GM04504 (cell line): ENCODE measurements around the gene CD247.

Source experiments
- DNase-seq: peaks from one replicate; pipeline ENCODE4 v3.0.0-alpha.2; 2012; ENCODE audit warnings: low read depth

Gene CD247

DNA sequence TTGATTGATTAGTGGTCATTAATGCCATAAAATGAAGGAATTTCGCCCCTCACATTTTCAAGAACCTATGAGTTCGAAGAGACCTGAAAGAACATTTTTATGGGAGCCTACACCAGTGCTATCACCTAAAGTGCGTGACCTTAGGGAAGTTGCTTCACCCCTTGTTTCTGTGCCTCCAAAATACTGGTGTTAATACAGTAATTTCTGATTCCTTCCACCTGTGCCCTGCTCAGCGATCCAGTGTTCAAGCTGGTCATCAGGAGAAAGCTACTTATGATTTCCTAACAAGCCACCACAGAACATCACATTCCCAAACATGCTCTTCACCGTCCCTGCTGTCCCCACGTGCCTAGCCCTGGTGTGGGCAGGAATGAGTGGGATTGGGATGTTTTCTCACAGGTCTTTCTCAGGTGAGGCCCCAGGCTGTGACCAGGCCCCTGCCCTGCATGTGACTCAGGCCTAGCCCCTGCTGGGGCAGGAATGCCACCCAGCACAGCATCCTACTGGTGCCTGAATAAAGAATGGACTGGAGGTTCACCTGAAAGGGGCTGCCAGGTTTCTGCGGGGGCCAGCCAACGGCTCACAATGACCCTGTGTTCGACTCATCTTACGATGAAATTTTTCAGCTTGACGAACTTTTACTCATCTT is 60.3 kb downstream of the CD247 start:
- DNase-seq = no peak

DNA sequence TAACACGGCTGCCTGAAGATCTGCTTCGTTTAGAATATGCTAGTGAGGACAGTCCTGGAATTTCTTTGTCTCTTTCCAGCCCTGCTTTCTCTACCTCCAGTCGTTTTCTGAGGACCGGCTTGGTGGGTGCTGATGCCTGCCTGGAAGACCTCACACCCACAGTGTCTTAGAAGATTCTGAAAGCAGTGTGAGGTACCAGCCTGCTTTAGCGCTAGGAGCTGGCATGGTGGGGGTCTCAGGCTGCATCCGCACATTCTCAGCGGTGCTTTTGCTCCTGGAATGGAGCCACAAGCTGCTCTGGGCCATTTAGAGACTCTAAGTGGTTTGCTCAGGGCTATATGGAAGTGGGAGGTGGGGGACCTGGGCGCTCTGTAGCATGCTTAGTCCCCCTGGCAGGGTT is 61.4 kb downstream of the CD247 start:
- no peak for DNase-seq

DNA sequence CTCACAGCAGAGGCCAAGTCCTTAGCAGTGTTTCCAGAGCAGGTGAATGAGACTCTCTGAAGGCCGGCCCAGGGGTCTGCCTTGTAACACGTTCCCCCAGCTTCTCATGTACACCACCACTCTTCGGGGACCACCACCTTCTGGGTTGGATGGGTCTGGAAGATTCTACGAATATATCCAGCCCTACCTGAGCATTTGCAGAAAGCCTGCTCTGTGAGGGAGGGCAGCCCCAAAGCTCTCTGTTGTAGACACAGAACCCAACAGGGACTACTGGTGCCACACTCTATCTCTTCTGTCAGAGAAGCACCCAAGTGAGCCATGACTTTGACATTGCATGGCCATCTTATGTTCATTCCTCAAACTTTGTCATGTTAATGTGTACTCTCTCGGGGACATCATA is 61.8 kb downstream of the CD247 start:
- DNase-seq = no peak

DNA sequence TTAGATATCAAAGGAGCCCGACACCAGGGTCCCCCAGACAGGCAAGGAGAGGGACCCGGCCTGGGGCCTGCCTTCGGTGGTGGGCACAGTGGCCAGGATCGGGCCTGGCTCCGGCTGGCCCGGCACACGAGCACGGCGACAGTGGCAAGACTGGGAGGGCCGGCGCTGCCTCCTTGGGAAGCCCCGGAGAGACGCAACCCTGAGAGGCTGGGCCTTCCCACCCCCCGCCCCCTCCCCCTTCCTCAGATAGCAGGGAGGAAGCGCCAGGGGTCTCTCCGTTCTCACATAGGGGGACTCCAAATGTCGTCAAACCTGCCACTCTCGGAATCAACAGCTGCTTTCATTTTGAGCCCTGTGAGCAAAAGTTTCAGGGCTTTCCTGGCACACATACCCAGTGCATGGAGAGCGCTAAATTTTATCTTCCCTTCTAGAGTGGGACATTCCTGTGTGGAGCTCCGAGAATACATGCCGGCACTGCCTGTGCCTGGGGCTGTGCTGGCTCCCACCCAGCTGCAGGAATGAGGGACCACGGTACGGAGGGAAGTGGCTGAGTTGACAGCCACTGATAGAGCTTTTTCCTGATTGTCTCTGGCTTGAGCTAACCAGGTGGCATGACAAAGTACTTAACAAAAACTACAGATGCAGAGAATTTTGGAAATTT is 62.4 kb downstream of the CD247 start:
- DNase-seq = no peak

DNA sequence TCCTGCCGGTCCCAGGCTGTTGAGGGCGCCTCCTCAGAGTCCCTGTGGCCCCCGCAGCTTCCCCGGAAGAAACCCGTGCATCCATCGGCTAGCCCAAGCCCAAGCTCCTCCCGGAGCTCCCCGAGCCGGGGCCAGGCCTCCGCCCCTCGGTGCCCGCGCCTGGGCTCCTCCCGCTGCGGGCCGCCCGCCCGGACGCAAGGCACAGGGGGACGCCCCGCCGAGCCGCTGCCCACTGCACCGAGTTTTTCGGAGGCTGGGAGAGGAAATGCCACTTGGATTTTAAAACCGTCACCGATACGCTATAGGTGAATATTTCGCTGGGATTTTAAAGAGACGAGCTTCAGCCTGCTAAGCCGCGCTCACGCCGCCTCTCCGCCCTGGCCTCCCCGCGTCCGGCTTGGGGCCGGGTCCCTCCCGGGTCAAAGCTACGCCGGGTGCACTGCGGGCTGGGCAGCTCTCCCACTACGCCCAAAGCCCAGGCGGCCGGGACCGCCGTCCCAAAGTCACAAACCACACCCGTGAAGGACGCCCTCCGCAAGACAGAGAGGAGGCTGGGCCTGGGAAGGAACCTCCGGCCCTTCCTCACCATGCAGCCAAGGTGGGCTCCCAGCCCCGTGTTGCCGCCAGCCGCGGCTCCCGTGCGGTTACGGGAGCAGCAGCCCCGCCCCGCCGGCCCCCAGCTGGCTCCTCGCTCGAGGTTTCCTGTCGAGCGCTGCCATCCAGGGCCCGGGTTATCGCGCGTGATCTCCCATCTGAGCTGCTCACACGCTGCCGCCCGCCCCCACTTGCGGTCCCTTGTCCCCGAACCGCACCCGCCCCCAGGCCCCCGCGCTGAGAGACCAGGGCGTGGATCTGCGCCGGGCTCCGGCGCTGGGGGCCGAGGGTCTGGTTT is 63.2 kb downstream of the CD247 start:
- peak; percentile 9 for DNase-seq

DNA sequence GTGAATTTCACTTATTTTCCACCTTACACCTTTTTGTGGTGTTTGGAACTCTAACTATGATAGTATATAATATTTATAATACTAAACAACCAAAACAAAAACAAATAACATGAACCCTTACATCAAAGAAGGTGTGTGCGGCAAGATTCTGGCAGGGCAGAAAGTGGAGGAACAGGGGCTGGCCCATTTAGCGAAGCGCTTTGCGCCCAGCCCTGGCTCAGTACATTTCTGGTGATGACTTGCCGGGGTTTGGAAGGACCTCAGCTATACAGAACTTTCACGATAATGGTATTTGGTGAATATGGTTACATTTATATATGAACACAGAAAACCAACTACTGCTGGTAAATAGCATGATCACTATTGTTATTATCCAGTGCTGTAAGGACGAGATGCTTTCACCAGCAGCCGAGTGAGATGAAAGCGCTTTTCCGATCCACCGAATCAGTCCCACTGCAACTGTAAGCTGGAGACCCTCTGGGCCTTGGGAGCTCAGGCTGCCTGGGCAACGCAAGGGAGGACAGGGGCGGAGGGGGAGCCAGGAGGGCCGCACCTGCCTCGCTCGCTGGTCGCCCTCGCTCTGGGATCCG is 63.9 kb downstream of the CD247 start:
- DNase-seq = no peak

DNA sequence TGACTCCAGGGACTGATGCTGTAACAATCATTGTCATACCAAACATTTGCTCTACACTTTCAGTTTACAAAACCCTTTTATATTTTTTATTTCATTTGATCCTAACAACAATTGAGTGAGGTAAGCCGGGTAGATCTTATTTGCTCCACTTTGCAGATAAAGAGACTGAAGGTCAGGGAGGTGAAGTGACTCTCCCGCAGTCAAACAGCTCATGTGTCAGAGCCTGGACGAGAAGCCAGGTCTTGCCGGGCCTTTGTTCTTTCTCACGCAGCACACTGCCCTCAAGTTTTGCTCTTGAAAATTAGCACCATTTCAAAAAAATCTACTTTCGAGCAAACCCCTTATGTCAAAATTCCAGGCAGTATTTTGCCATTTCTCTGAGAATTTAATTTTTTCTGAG is 65.2 kb downstream of the CD247 start:
- no peak for DNase-seq

DNA sequence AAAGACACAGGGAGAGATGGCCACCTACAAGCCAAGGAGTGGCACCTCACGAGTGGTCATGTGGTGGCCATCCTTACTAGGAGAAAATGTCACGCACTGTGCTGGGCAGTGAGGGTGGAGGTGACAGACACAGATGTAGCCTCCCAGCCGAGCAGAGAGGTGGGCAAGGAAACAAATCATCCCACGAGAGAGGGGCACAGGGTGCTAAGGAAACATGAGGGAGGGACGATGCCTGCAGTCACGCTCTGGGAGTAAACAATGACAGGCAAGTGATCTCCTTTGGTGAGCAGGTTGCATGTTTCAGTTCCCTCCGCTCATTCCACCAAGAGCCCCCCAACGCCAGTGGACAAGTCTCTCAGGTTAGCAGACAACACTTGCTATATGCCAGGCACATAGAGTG is 65.8 kb downstream of the CD247 start:
- DNase-seq = no peak

DNA sequence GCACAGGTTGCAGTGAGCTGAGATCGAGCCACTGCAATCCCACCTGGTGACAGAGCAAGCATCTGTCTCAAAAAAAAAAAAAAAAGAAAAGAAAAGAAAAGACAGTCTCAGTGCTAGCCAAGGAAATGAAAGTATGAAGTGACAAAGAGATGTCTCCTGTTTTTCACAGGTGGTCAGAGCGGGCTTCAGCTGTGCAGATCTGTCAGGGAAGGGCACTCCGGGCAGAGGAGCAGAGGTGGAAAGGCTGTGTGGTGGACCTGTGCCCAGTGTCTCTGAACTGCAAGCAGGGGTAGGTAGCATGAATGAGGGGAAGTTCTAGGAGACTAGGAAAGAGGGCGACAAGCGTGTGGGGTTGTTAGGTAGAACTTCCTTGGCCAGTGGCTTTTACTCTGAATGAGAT is 67.5 kb downstream of the CD247 start:
- no peak for DNase-seq

DNA sequence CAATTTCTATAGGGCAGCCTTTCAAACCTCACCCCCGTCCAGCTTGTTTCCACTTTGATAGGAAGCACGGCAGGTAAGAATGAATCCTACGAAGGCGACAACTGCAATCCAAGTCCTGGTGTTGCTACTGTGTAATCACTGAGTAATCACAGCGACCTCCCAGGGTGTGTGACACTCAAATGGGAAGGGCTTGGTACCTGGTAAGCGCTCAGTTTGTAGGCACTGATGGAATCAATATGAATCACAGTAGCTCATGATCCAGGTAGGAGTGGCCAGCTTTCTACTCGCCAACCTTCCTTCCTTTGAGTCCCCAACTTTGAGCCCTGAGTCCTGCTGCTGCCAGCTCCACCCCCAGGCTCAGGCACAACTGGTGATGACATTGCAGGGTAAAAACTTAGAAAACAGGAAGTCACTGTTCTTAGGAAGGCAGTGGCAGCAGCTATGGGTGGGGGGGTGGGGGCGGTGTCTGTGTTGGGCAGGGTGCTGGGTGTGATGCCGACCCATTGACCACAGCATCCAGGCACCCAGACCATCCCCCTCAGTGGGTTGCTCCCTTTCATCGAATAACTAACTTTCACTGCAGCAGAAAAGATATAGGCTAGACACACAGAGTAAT is 70.7 kb downstream of the CD247 start:
- no peak for DNase-seq

DNA sequence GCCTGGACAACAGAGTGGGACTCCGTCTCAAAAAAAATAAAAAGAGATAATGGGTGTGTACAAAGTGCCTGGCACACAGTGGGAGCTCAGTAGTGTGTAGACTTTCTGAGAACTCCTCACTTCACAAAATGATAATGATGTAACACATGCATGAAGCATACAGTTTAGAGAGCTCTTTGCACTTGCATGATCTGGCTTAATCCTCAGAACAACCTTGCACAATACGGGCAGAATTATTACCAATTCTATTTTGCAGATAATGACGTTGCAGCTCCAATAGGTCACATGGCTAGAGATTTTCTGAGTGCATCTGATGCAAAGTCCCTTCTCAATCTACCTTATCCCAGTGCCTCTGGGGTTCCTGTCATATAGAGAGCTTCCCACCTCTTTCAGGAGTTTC is 71.4 kb downstream of the CD247 start:
- DNase-seq = no peak

DNA sequence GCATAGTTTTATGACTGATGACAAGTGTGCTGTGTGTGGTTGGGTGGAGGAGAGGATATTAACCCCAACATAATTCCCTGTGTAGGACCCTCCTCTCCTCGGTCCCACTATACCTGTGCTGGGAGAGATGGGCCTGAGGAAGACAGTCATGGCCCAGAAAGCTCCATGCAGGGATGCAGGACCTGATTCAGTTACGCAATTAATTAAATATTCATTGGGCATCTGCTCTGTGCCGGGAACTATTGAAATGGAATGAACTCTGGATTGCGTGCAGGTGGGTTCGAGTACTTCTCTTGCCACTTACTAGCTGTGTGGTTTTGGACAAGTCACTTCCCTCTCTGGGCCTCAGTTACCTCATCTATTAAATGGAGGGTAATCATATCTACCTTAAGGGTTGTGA is 74.6 kb downstream of the CD247 start:
- no peak for DNase-seq

DNA sequence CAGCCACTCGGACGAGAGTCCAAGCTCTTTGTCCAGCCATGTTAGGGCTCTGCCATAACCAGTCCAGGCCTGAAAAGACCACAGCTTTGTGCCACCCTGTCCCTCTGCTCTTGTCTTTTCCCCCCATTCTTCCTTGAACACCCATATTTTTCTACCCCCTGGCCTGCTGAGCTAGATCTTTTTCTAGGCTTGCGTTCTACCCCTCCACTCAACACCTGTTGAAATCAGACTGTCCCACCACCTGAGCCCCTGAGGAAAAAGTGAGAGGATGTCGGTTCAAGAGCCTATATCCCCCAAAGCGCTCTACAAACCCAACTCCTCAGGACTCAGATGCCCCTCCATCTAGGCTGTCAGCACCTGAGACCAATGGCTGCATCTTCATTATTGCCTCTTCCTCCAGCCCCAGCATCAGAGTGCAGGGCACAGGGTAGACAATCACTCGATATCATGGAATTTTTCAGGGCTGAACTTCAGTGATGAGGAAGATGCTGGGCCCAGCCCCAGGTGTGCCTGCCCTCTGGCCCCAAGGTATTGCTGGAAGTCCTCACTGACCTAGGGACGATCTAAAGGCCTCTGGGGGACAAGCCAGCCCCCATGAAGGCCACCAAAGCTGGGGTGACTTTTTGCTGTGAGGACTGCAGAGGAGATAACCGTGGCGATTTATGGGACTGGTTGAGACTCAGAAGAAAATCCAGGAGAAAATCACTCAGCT is 75.3 kb downstream of the CD247 start:
- DNase-seq = no peak

DNA sequence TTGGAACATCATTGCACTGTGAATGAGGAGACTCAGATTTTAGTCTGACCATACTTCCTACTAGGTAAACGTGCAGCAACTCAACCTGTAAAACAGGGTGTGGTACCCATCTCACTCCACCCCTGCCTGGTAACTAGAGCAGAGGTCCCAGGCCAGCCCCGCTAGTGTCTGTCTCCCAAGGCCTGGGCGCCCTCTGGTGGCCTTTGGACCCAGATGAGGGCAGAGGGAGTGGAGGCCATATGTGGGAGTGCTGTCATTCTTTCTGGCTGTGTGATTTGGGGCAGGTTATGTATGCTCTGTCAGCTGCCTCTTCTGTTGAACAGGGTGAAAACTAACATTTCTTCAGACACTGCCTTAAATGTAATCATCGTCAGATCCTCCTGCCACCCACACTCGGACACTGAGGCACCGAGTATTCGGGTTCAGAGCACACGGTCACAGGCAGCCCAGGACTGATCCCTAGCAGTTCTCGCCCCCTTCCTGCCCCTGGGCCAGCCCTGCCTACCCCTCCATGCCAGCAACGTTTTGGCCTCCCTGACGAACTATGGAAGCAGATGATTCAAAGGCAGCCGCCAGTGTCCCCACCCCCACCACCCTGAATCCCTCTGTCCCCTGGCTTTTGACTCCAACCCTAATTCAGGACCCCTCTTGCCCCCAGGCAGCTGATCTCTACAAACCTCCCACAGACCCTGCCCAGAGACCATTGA is 76.0 kb downstream of the CD247 start:
- peak; percentile 48 for DNase-seq

DNA sequence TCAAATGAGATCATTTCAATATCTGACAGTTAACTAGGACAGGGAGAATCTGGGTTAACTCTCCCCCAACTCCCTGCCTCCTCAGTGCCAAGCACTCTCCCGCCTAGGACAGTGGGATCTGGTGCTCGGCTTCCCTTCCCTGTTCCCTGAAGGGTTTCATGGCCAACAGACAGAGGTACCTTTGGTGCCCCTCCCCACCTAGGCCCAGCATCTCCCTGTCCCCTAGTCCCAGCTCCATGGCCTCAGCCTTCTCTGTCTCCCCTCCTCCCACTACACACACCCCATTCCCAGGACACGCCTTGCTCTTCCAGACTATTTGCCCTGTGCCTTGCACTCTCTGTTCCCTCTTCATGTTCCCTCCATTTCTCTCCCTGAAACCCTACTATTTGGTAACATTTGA is 77.1 kb downstream of the CD247 start:
- no peak for DNase-seq

DNA sequence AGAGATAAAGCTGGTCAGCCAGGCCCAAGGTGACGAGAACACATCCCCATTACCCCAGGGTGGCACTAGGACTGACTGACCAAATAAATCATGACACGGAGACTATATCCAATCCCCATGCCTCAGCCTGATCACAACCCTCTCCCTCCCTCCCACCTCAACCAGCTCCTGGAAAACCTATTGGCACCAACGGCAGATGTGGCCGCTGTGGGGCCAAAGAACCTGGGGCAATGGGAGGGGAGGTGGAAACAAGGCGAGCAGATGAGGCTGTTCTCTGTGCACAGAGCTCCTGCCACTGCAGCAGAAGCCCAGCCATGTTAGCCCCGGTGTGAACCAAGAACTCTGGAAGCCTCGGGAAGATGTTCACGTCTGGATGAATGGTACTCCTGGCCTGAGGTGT is 77.6 kb downstream of the CD247 start:
- DNase-seq = no peak

DNA sequence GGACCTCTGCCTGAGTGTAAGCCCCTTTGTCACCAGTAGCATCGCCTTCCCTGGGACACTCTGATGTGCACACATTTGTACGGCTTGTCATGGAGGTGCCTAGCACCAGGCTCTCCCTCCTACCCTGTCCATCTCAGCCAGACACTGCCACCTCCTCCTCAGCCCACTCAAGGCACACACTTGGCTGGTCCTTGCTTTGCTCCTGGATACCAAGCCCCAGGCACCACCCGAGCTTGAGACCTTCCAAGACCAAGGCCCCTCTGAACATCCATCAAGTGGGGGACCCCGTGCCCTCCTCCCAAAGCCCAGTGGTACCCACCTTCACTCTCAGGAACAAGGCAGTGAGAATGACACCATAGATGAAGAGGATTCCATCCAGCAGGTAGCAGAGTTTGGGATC is 78.0 kb downstream of the CD247 start:
- DNase-seq = no peak

DNA sequence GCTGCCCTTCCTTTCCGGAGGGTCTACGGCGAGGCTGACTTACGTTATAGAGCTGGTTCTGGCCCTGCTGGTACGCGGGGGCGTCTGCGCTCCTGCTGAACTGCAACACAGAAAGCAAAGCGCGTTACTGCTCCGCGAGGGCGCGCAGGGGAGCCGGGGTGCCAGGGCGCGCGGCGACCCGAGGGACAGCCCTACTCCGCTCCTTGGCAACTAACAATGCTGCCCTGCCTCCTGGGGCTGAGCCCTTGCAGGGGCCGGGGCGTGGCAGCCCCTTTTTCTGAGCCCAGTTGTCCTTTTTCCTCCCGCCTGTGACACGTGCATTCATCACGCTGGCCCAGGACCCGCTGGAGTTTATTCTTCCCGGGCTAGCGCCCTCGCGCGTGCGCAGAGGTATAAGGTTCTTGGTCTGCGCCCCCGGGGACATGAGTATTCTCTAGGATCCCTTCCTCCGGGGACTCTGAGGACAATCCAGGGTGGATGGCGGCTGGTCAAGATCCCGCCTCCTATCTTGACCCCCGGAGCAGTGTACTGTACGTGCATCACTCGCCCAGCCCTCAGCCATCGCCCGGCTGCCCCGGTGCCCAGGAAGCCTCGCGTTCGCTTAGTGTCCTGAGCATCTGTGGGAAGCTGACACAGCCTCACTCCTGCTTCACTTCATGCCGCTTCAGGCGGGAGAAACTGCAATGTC is 78.9 kb downstream of the CD247 start:
- peak; percentile 6 for DNase-seq

DNA sequence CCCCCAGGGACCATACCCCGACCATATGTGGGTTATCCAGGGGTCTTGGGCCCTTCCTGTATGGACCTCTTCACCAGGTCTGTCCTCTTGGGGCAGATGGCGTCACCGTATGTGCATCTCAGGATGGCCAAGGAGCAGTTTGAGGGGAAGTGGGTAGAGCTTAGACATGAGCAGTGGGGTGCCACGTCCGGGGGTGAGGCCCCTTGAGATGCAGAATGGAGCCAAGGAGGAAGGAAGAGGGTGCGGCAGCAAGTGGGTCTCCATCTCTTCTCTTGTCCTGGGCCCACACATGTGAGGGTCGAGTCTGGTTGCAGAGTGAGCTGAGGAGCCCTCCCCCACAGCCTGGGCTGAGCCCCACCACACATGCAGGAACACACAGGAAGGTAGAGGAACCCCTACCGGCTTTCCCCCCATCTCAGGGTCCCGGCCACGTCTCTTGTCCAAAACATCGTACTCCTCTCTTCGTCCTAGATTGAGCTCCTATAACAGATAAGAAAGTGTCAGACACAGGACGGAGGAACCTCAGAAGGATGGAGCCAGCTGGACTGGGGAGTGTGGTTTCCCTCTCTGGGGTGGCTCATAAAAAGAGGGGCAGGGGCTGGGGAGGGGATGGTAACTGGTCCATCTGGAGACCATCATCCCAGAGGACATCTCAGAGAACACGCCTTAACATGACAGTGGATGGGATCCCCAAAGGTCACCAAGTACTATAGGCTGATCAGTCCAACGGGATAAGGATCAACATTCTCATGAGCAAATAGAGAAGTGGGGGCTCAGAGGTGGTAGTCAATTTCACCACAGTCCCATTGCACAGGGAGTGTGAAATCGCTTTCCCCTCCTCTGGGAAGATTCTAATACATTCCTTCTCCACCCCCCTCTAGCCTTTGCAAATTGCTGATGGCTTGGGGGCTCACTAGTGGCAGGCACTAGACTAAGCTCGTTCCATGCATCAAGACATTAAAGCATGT is 79.9 kb downstream of the CD247 start:
- DNase-seq = no peak
